SK-N-SH treated with all-trans-retinoic acid at 6 μM for 48 hours (cell line): Measurements from ENCODE around the gene ADK.
"Not testable (repeated sequence)": the region's sequence is repeated elsewhere in the genome, so short reads cannot be mapped to it uniquely, and the experiment has no call there.

ENCODE experiments used
- ATAC-seq: fragments of 200-7000 bp; cut with Tn5 transposase; 3 replicates; pipeline ENCODE4 v1.9.1; 2020; ENCODE audit warnings: mild to moderate bottlenecking, moderate library complexity
- ARNTL ChIP-seq: fragments of 450-650 bp; formaldehyde crosslinking; IDR thresholded peaks from 2 replicates; pipeline ENCODE4 v1.5.0; 2020; ENCODE audit warnings: low read depth, mild to moderate bottlenecking, moderate library complexity, borderline replicate concordance
- CREB5 ChIP-seq: fragments of 250-450 bp; sonication (Bioruptor Pico); IDR thresholded peaks from 2 replicates; pipeline ENCODE4 v1.5.1; 2020; ENCODE audit warnings: low read depth, mild to moderate bottlenecking, moderate library complexity
- CSDC2 ChIP-seq: fragments of 250-450 bp; sonication (Bioruptor Pico); IDR thresholded peaks from 2 replicates; pipeline ENCODE4 v1.5.0; 2020; ENCODE audit warnings: mild to moderate bottlenecking, moderate library complexity
- ESRRG ChIP-seq: fragments of 250-450 bp; sonication (Bioruptor Pico); IDR thresholded peaks from 2 replicates; pipeline ENCODE4 v1.6.1; 2021; ENCODE audit warnings: mild to moderate bottlenecking
- ISL1 ChIP-seq: fragments of 250-450 bp; sonication (Bioruptor Pico); IDR thresholded peaks from 2 replicates; pipeline ENCODE4 v2.1.2; 2022; ENCODE audit warnings: mild to moderate bottlenecking, moderate library complexity
- OSR1 ChIP-seq: fragments of 250-450 bp; sonication (Bioruptor Pico); IDR thresholded peaks from 2 replicates; pipeline ENCODE4 v1.8.0; 2022; ENCODE audit warnings: moderate library complexity, mild to moderate bottlenecking, inconsistent platforms
- PATZ1 ChIP-seq: fragments of 250-450 bp; sonication (Bioruptor Pico); IDR thresholded peaks from 2 replicates; pipeline ENCODE4 v1.8.0; 2020; ENCODE audit warnings: mild to moderate bottlenecking, moderate library complexity, borderline replicate concordance
- POU6F1 ChIP-seq: fragments of 250-450 bp; sonication (Bioruptor Pico); IDR thresholded peaks from 2 replicates; pipeline ENCODE4 v1.8.0; 2021; ENCODE audit warnings: low read depth, mild to moderate bottlenecking, moderate library complexity, borderline replicate concordance
- PPARA ChIP-seq: fragments of 250-450 bp; sonication (Bioruptor Pico); IDR thresholded peaks from 2 replicates; pipeline ENCODE4 v1.5.0; 2020; ENCODE audit warnings: mild to moderate bottlenecking, borderline replicate concordance
- RARB ChIP-seq: fragments of 250-450 bp; sonication (Bioruptor Pico); IDR thresholded peaks from 2 replicates; pipeline ENCODE4 v1.8.0; 2021; ENCODE audit warnings: mild to moderate bottlenecking, moderate library complexity
- SNAI2 ChIP-seq: fragments of 250-450 bp; sonication (Bioruptor Pico); IDR thresholded peaks from 2 replicates; pipeline ENCODE4 v1.5.0; 2020; ENCODE audit warnings: mild to moderate bottlenecking, moderate library complexity
- TSHZ2 ChIP-seq: fragments of 250-450 bp; sonication (Bioruptor Pico); IDR thresholded peaks from 2 replicates; pipeline ENCODE4 v1.5.0; 2020; ENCODE audit warnings: mild to moderate bottlenecking, moderate library complexity
- ZC3H10 ChIP-seq: fragments of 250-450 bp; sonication (Bioruptor Pico); IDR thresholded peaks from 2 replicates; pipeline ENCODE4 v1.5.1; 2021; ENCODE audit warnings: mild to moderate bottlenecking, moderate library complexity
- ZFP3 ChIP-seq: fragments of 250-450 bp; sonication (Bioruptor Pico); IDR thresholded peaks from 2 replicates; pipeline ENCODE4 v1.5.0; 2020; ENCODE audit warnings: mild to moderate bottlenecking, moderate library complexity
- ZFP30 ChIP-seq: fragments of 450-650 bp; formaldehyde crosslinking; IDR thresholded peaks from 2 replicates; pipeline ENCODE4 v1.5.0; 2022; ENCODE audit warnings: mild to moderate bottlenecking, moderate library complexity
- ZNF565 ChIP-seq: fragments of 450-650 bp; formaldehyde crosslinking; conservative IDR thresholded peaks from 2 replicates; pipeline ENCODE4 v1.5.0; 2020; ENCODE audit warnings: low read depth, mild to moderate bottlenecking, moderate library complexity
- ZNF70 ChIP-seq: fragments of 450-650 bp; formaldehyde crosslinking; IDR thresholded peaks from 2 replicates; pipeline ENCODE4 v1.5.0; 2020; ENCODE audit warnings: mild to moderate bottlenecking, moderate library complexity
- ZNF8 ChIP-seq: fragments of 450-650 bp; formaldehyde crosslinking; IDR thresholded peaks from 2 replicates; pipeline ENCODE4 v1.5.0; 2020; ENCODE audit warnings: mild to moderate bottlenecking, moderate library complexity

Gene ADK

GRCh38 chr10:74523199-74523598 lies 372.2 kb downstream of the ADK start:
- no peak for TF ChIP-seq POU6F1 (CRISPR knock-in tag)
- TF ChIP-seq ZFP30 (CRISPR knock-in tag), result no peak
- no peak for TF ChIP-seq ZFP3
- no peak for TF ChIP-seq ARNTL (CRISPR knock-in tag)
- TF ChIP-seq TSHZ2, result no peak
- no peak for ATAC-seq

- no peak for TF ChIP-seq OSR1
- TF ChIP-seq ZNF8 (CRISPR knock-in tag), result no peak
- TF ChIP-seq ZNF70 (CRISPR knock-in tag), result no peak
- TF ChIP-seq CREB5 (CRISPR knock-in tag), result no peak
- TF ChIP-seq PATZ1 (CRISPR knock-in tag), result no peak
- no peak for TF ChIP-seq TSHZ2
- no peak for TF ChIP-seq ZNF565 (CRISPR knock-in tag)
- no peak for TF ChIP-seq ISL1 (CRISPR knock-in tag)
- TF ChIP-seq ZFP30 (CRISPR knock-in tag), result no peak
- TF ChIP-seq, all 23 proteins: peak for 0
- no peak for ATAC-seq
Measured at GRCh38 chr10:74525885-74526284, 374.9 kb downstream of the ADK start.

- ATAC-seq, result not testable (repeated sequence)
Measured at GRCh38 chr10:74527611-74528010, 376.6 kb downstream of the ADK start.

- ATAC-seq, result no peak
- TF ChIP-seq ZNF565 (CRISPR knock-in tag), result no peak
- no peak for TF ChIP-seq CSDC2 (CRISPR knock-in tag)
- TF ChIP-seq, all 23 proteins: peak for 0
Measured at GRCh38 chr10:74529205-74529604, 378.2 kb downstream of the ADK start.

- TF ChIP-seq TSHZ2, result no peak
- TF ChIP-seq SNAI2 (CRISPR knock-in tag), result no peak
- no peak for TF ChIP-seq CREB5 (CRISPR knock-in tag)
- no peak for TF ChIP-seq ARNTL (CRISPR knock-in tag)
- TF ChIP-seq PPARA (CRISPR knock-in tag), result no peak
- no peak for TF ChIP-seq ZC3H10
- TF ChIP-seq ZNF70 (CRISPR knock-in tag), result no peak
- no peak for TF ChIP-seq ZNF565 (CRISPR knock-in tag)
- TF ChIP-seq OSR1, result no peak
- TF ChIP-seq RARB (CRISPR knock-in tag), result no peak
- TF ChIP-seq CSDC2 (CRISPR knock-in tag), result no peak
- TF ChIP-seq ESRRG (CRISPR knock-in tag), result no peak
Measured at GRCh38 chr10:74530981-74531380, 380.0 kb downstream of the ADK start.

More at GRCh38 chr10:74530981-74531380, 380.0 kb downstream of the ADK start:
- no peak for ATAC-seq
